ENCODE results near the gene PRSS27. TPM values are rescaled to one million over a fixed set of nuclear protein-coding genes. Genes with fewer than 3 reads are reported as not detected.

The PRSS27 gene
- total RNA-seq, 1 donor from 2014 or later: 0.90 TPM

DNA sequence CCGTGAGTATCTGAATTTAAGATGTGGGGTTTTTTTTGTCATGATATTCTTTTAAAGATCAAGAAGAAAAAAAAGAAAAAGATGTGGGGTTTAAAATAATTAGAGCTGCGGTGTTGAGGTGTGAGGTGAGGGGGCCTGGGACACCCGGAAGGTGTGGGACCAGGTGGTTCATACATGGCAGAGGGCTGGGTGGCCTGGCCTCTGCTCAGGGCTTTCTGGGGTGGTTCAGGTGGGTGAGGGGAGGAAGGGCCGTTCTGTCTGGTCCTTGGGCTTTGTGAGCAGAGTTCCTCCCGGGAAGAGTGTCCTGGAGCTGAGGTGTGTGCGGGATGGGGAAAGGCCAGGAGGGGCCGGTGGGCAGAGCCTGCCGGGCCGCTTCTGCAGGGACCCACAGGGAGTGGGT lies 5.0 kb downstream of the PRSS27 start:
- H3K4me3 Mint-ChIP-seq (ENCODE audit: unreplicated experiment): no peak overlapping the region
- H3K9me3 Mint-ChIP-seq (ENCODE audit: unreplicated experiment): no peaks in the 10 kb centered on the region
- H3K27ac Mint-ChIP-seq (ENCODE audit: unreplicated experiment): no peak overlapping the region
- TF ChIP-seq, protein P1, sequence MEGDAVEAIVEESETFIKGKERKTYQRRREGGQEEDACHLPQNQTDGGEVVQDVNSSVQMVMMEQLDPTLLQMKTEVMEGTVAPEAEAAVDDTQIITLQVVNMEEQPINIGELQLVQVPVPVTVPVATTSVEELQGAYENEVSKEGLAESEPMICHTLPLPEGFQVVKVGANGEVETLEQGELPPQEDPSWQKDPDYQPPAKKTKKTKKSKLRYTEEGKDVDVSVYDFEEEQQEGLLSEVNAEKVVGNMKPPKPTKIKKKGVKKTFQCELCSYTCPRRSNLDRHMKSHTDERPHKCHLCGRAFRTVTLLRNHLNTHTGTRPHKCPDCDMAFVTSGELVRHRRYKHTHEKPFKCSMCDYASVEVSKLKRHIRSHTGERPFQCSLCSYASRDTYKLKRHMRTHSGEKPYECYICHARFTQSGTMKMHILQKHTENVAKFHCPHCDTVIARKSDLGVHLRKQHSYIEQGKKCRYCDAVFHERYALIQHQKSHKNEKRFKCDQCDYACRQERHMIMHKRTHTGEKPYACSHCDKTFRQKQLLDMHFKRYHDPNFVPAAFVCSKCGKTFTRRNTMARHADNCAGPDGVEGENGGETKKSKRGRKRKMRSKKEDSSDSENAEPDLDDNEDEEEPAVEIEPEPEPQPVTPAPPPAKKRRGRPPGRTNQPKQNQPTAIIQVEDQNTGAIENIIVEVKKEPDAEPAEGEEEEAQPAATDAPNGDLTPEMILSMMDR (IDR thresholded peaks at IDR 0.05; ENCODE audit: unreplicated experiment): no peak
- H3K36me3 Mint-ChIP-seq (ENCODE audit: low read depth, unreplicated experiment): peaks cover 4% of the 10 kb centered on the region
- peaks cover 2% of the 10 kb centered on the region for H3K27me3 Mint-ChIP-seq (ENCODE audit: unreplicated experiment)
- no peak for DNase-seq (ENCODE audit: low spot score)
- no peaks in the 10 kb centered on the region for H3K4me1 Mint-ChIP-seq (ENCODE audit: unreplicated experiment)

DNA sequence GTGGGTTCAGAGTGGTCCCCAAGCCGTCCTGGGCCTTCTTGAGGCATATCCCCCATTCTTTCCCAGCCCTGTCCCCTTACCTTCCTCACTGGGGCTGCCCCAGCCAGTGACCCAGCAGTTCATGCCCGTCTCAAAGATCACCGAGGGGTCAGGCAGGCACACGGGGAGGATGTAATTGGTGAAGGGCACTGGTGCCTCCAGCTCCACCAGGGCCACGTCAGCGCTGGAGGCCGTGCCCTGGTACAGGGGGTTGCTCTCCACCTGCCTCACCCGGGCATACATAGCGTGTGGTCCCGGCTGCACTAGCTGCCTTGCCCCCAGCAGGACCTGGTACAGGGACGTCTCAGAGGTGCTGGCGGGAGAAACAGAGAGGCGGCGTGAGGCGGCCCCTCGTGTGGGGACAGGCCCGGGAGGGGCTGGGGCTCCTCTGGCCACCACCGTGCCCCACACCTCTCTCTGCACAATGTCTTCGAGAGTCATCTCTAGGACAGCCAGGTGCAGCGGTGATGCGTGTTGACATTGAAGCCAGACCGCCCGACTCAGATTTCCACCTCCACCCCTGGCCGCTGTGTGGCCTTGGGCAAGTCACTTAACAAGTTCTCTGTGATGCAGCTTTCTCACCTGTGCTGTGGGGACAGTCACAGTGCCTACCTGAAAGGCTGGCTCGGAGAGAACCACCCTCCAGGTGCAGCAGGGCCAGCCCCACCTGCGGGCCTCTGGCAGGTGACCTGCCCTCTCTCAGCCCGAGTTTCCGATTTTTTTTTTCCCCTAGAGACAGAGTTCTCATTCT lies 5.8 kb downstream of the PRSS27 start:
- Mint-ChIP-seq H3K4me1 (ENCODE audit: unreplicated experiment) (no peaks in the 10 kb centered on the region), H3K27ac (ENCODE audit: unreplicated experiment) (no peak overlapping the region), H3K9me3 (ENCODE audit: unreplicated experiment) (no peaks in the 10 kb centered on the region), H3K4me3 (ENCODE audit: unreplicated experiment) (no peak overlapping the region), H3K27me3 (ENCODE audit: unreplicated experiment) (peaks cover 2% of the 10 kb centered on the region), H3K36me3 (ENCODE audit: low read depth, unreplicated experiment) (peaks cover 4% of the 10 kb centered on the region)
- TF ChIP-seq, protein P1 (IDR thresholded peaks at IDR 0.05; ENCODE audit: unreplicated experiment): no peak
- DNase-seq (ENCODE audit: low spot score): no peak

DNA sequence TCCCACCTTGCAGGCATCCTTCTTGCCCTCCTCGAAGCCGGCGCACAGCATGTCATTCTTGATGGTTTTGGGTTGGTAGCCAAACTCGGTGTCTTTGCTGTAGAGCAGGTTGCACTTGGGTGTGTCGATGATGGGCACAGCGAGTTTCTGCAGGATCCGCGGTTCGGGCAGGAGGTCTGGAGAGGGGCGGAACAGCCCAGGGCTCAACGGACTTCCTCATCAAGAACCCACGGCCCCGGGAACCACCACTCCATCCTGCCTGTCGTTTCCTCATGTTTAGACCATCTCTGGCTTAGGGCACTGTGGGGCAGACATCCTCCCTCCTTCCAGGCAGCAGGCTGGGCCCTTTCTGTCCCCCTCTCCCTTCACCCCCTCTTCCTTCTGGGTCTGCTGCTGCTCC lies 6.5 kb downstream of the PRSS27 start:
- Mint-ChIP-seq H3K27ac (ENCODE audit: unreplicated experiment) (no peak overlapping the region), H3K36me3 (ENCODE audit: low read depth, unreplicated experiment) (peaks cover 5% of the 10 kb centered on the region), H3K9me3 (ENCODE audit: unreplicated experiment) (no peaks in the 10 kb centered on the region), H3K4me1 (ENCODE audit: unreplicated experiment) (no peaks in the 10 kb centered on the region), H3K4me3 (ENCODE audit: unreplicated experiment) (no peak overlapping the region), H3K27me3 (ENCODE audit: unreplicated experiment) (peaks cover 2% of the 10 kb centered on the region)
- DNase-seq (ENCODE audit: low spot score): no peak
- TF ChIP-seq, protein P1 (IDR thresholded peaks at IDR 0.05; ENCODE audit: unreplicated experiment): no peak

DNA sequence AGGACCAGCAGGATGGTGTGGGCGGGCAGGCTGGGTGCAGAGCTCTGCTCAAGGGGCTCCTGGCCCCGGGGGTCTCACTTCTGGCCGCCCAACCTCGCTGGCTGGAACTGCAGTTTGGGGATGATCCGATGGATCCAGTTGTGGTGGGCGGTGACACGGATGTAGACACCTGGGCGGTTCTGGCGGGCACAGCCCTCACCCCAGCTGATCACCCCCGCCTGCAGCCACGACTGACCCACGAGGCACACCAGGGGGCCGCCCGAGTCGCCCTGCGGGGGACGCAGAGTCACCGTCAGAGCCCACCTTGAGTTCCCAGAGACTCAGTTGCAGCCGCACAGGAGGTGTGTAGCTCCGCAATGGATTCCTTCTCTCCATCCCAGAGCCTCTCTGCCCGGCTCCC lies 7.5 kb downstream of the PRSS27 start:
- Mint-ChIP-seq H3K27ac (ENCODE audit: unreplicated experiment) (no peak overlapping the region), H3K27me3 (ENCODE audit: unreplicated experiment) (peaks cover 4% of the 10 kb centered on the region), H3K4me1 (ENCODE audit: unreplicated experiment) (no peaks in the 10 kb centered on the region), H3K36me3 (ENCODE audit: low read depth, unreplicated experiment) (peaks cover 10% of the 10 kb centered on the region), H3K4me3 (ENCODE audit: unreplicated experiment) (no peak overlapping the region), H3K9me3 (ENCODE audit: unreplicated experiment) (no peaks in the 10 kb centered on the region)
- TF ChIP-seq, protein P1 (IDR thresholded peaks at IDR 0.05; ENCODE audit: unreplicated experiment): no peak
- DNase-seq (ENCODE audit: low spot score): no peak

DNA sequence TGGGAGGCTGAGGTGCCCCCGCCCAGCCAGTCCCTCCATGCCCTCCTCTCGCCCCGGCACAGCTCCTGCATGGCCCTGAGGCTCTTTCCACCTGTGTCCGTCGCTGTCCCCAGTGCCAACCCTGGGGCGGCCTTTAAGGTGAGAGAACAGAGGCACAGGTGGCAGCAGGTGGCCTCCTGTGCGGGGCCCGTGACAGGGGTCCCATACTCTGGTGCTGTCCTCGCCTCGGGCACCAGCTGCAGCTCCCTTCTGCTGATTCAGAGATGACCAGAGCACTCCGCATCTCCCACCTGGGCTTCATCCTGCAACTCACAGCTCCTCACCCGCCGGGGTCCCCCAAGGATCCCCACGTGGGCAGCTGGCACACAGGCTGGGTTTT lies 8.0 kb downstream of the PRSS27 start:
- H3K27me3 Mint-ChIP-seq (ENCODE audit: unreplicated experiment): peaks cover 4% of the 10 kb centered on the region
- TF ChIP-seq, protein P1 (IDR thresholded peaks at IDR 0.05; ENCODE audit: unreplicated experiment): no peak
- no peak overlapping the region for H3K4me3 Mint-ChIP-seq (ENCODE audit: unreplicated experiment)
- peaks cover 10% of the 10 kb centered on the region for H3K36me3 Mint-ChIP-seq (ENCODE audit: low read depth, unreplicated experiment)
- no peak for DNase-seq (ENCODE audit: low spot score)
- H3K9me3 Mint-ChIP-seq (ENCODE audit: unreplicated experiment): no peaks in the 10 kb centered on the region
- no peaks in the 10 kb centered on the region for H3K4me1 Mint-ChIP-seq (ENCODE audit: unreplicated experiment)
- no peak overlapping the region for H3K27ac Mint-ChIP-seq (ENCODE audit: unreplicated experiment)

All from endothelial cell (in vitro differentiated cells).